SH-SY5Y (cell line): Measurements from ENCODE around the gene CBLB.

ENCODE experiments used
- GATA2 ChIP-seq: IDR thresholded peaks from 2 replicates; pipeline ENCODE4 v1.6.1; 2011; ENCODE audit warnings: mild to moderate bottlenecking, low read depth, low read length
- GATA3 ChIP-seq: IDR thresholded peaks from 2 replicates; pipeline ENCODE4 v1.6.1; 2011; ENCODE audit warnings: low read depth, mild to moderate bottlenecking, low read length, moderate library complexity

Gene CBLB

GRCh38 chr3:105715372-105715771 is 153.4 kb downstream of the CBLB start:
- TF ChIP-seq GATA3 (no peak), GATA2 (no peak)

GRCh38 chr3:105714453-105714852 is 154.4 kb downstream of the CBLB start:
- no peak for TF ChIP-seq GATA2
- no peak for TF ChIP-seq GATA3

- TF ChIP-seq GATA2 (no peak), GATA3 (no peak)
Observed at GRCh38 chr3:105708980-105709379, 159.8 kb downstream of the CBLB start.

- no peak for TF ChIP-seq GATA2
- TF ChIP-seq GATA3 = no peak
Observed at GRCh38 chr3:105707009-105707408, 161.8 kb downstream of the CBLB start.

GRCh38 chr3:105704726-105705410 is 163.9 kb downstream of the CBLB start:
- TF ChIP-seq GATA2 = no peak
- TF ChIP-seq GATA3 = no peak

GRCh38 chr3:105700575-105700974 is 168.2 kb downstream of the CBLB start:
- TF ChIP-seq GATA2 (no peak), GATA3 (no peak)

- TF ChIP-seq GATA3 (no peak), GATA2 (no peak)
Observed at GRCh38 chr3:105691633-105692032, 177.2 kb downstream of the CBLB start.

GRCh38 chr3:105691053-105691452 is 177.8 kb downstream of the CBLB start:
- no peak for TF ChIP-seq GATA2
- TF ChIP-seq GATA3 = no peak

GRCh38 chr3:105688821-105689220 is 180.0 kb downstream of the CBLB start:
- TF ChIP-seq GATA2 (no peak), GATA3 (no peak)

- TF ChIP-seq GATA2 (no peak), GATA3 (no peak)
Observed at GRCh38 chr3:105686278-105686897, 182.4 kb downstream of the CBLB start.

GRCh38 chr3:105679951-105680350 is 188.9 kb downstream of the CBLB start:
- TF ChIP-seq GATA2 = no peak

GRCh38 chr3:105678017-105678416 is 190.8 kb downstream of the CBLB start:
- TF ChIP-seq GATA3 (no peak), GATA2 (no peak)

GRCh38 chr3:105676621-105677300 is 192.1 kb downstream of the CBLB start:
- TF ChIP-seq GATA2 (no peak), GATA3 (no peak)

- no peak for TF ChIP-seq GATA2
- TF ChIP-seq GATA3 = no peak
Observed at GRCh38 chr3:105674437-105675065, 194.3 kb downstream of the CBLB start.
